ENCODE data around the gene EREG. TPM values are rescaled to one million over a fixed set of nuclear protein-coding genes. Genes with fewer than 3 reads are reported as not detected.

EREG gene
- total RNA-seq, 1 experiment from 2014 or later = 37.0 TPM

GRCh38 chr4:74320559-74321118, 44.3 kb upstream of the EREG start:
- peak; percentile 66 to 72 for DNase-seq
- H3K27me3 Mint-ChIP-seq (ENCODE audit: insufficient read depth, unreplicated experiment) = no peaks in the 10 kb centered on the region
- POLR2A ChIA-PET = no interaction called here
- H3K4me3 Mint-ChIP-seq (ENCODE audit: unreplicated experiment) = peak overlapping the region; percentile 1
- no peaks in the 10 kb centered on the region for H3K9me3 ChIP-seq
- H3K4me1 ChIP-seq = peaks cover 17% of the 10 kb centered on the region; the same call in 1 of the 2 replicates
- no peaks in the 10 kb centered on the region for H3K36me3 Mint-ChIP-seq (ENCODE audit: insufficient read depth, unreplicated experiment)
- no peaks in the 10 kb centered on the region for H3K27me3 ChIP-seq (replicated peaks; ENCODE audit: control insufficient read depth, insufficient read depth, low read length)
- H3K4me3 ChIP-seq (ENCODE audit: low read depth, low read length) = no peak overlapping the region
- intact Hi-C loops (cut with micrococcal nuclease; ENCODE audit: unreplicated experiment) = loop anchor here (1.0 to 5.0 kb wide), 7 partner anchors 44 to 554 kb away; partner anchors contain the start of gene BTC
- no TSS peak for BruUV-seq (replicated peaks)
- CTCF ChIA-PET = interaction anchor here (0.9 to 3.0 kb wide), 4 partner anchors 30 to 473 kb away, joined by 3 to 16 read pairs (median 3); partner anchors contain the start of gene BTC
- H3K9me3 Mint-ChIP-seq (ENCODE audit: unreplicated experiment) = no peaks in the 10 kb centered on the region
- peaks cover 10% of the 10 kb centered on the region for H3K4me1 Mint-ChIP-seq (ENCODE audit: low read depth, unreplicated experiment)
- H3K36me3 ChIP-seq (ENCODE audit: control insufficient read depth, insufficient read depth, low read length) = no peaks in the 10 kb centered on the region
- TF ChIP-seq CTCF (IDR thresholded peaks at IDR 0.05; ENCODE audit: insufficient read depth in 1 of 2, low read depth in 1 of 2, low read length in 1 of 2, severe bottlenecking in 1 of 2, unreplicated experiment in 1 of 2) = peak; percentile 48 to 66
- H3K27ac Mint-ChIP-seq (ENCODE audit: unreplicated experiment) = no peak overlapping the region

GRCh38 chr4:74322301-74322700, 42.6 kb upstream of the EREG start:
- Mint-ChIP-seq H3K4me1 (ENCODE audit: low read depth, unreplicated experiment) (peaks cover 10% of the 10 kb centered on the region), H3K9me3 (ENCODE audit: unreplicated experiment) (no peaks in the 10 kb centered on the region), H3K4me3 (ENCODE audit: unreplicated experiment) (no peak overlapping the region), H3K27me3 (ENCODE audit: insufficient read depth, unreplicated experiment) (no peaks in the 10 kb centered on the region), H3K27ac (ENCODE audit: unreplicated experiment) (no peak overlapping the region), H3K36me3 (ENCODE audit: insufficient read depth, unreplicated experiment) (no peaks in the 10 kb centered on the region)
- no TSS peak for BruUV-seq (replicated peaks)
- TF ChIP-seq CTCF (IDR thresholded peaks at IDR 0.05; ENCODE audit: insufficient read depth in 1 of 2, low read depth in 1 of 2, low read length in 1 of 2, severe bottlenecking in 1 of 2, unreplicated experiment in 1 of 2) = no peak
- DNase-seq = no peak
- no peaks in the 10 kb centered on the region for H3K9me3 ChIP-seq
- CTCF ChIA-PET = interaction anchor here (1.7 kb wide), 1 partner anchor 353 kb away, joined by 14 read pairs; no protein-coding TSS in a partner anchor
- POLR2A ChIA-PET = no interaction called here
- no peak overlapping the region for H3K4me3 ChIP-seq (ENCODE audit: low read depth, low read length)
- intact Hi-C loops (cut with micrococcal nuclease; ENCODE audit: unreplicated experiment) = loop anchor here (5.0 kb wide), 1 partner anchor 470 kb away; the partner anchor contains the start of gene BTC
- H3K4me1 ChIP-seq = peaks cover 17% of the 10 kb centered on the region; the same call in 1 of the 2 replicates
- no peaks in the 10 kb centered on the region for H3K27me3 ChIP-seq (replicated peaks; ENCODE audit: control insufficient read depth, insufficient read depth, low read length)
- H3K36me3 ChIP-seq (ENCODE audit: control insufficient read depth, insufficient read depth, low read length) = no peaks in the 10 kb centered on the region

GRCh38 chr4:74323663-74324062, 41.3 kb upstream of the EREG start:
- Mint-ChIP-seq H3K9me3 (ENCODE audit: unreplicated experiment) (no peaks in the 10 kb centered on the region), H3K36me3 (ENCODE audit: insufficient read depth, unreplicated experiment) (no peaks in the 10 kb centered on the region), H3K27me3 (ENCODE audit: insufficient read depth, unreplicated experiment) (no peaks in the 10 kb centered on the region), H3K27ac (ENCODE audit: unreplicated experiment) (no peak overlapping the region), H3K4me1 (ENCODE audit: low read depth, unreplicated experiment) (peaks cover 10% of the 10 kb centered on the region), H3K4me3 (ENCODE audit: unreplicated experiment) (no peak overlapping the region)
- Histone ChIP-seq H3K4me3 (ENCODE audit: low read depth, low read length) (no peak overlapping the region), H3K4me1 (peaks cover 17% of the 10 kb centered on the region; the same call in 1 of the 2 replicates), H3K36me3 (ENCODE audit: control insufficient read depth, insufficient read depth, low read length) (no peaks in the 10 kb centered on the region), H3K9me3 (no peaks in the 10 kb centered on the region), H3K27me3 (replicated peaks; ENCODE audit: control insufficient read depth, insufficient read depth, low read length) (no peaks in the 10 kb centered on the region)
- ChIA-PET CTCF (no interaction called here), POLR2A (no interaction called here)
- no peak for DNase-seq
- no TSS peak for BruUV-seq (replicated peaks)
- no peak for TF ChIP-seq CTCF (IDR thresholded peaks at IDR 0.05; ENCODE audit: insufficient read depth in 1 of 2, low read depth in 1 of 2, low read length in 1 of 2, severe bottlenecking in 1 of 2, unreplicated experiment in 1 of 2)
- intact Hi-C loops (cut with micrococcal nuclease; ENCODE audit: unreplicated experiment) = loop anchor here (5.0 kb wide), 1 partner anchor 469 kb away; the partner anchor contains the start of gene BTC
